Activated T-cell treated with anti-CD3 and anti-CD28 coated beads, Interleukin-2, amount 50 U/mL, for 72 hours (primary cell): ENCODE results near the gene DHX30. TPM values are rescaled to one million over a fixed set of nuclear protein-coding genes. Genes with fewer than 3 reads are reported as not detected.
"Not testable (repeated sequence)": the region's sequence is repeated elsewhere in the genome, so short reads cannot be mapped to it uniquely, and the experiment has no call there.

Experiments used
- ATAC-seq, 2 donors: fragments of 150-1000 bp; cut with Tn5 transposase; replicated peaks in 1 of 2; 2 replicates each; pipeline ENCODE4 v1.10.0; 2021; ENCODE audit warnings: moderate library complexity in 2 of 2, mild to moderate bottlenecking in 1 of 2
- DNase-seq, 2 donors: peaks; one replicate each; pipeline ENCODE4 v3.0.0; 2021 to 2022; ENCODE audit warnings: mixed read lengths in 1 of 2
- H3K27ac Mint-ChIP-seq: one replicate; pipeline ENCODE4 v1.8.0; 2022; ENCODE audit warnings: mild to moderate bottlenecking, moderate library complexity, mixed read lengths
- H3K27me3 Mint-ChIP-seq: one replicate; pipeline ENCODE4 v1.8.0; 2022; ENCODE audit warnings: low read depth, mixed read lengths
- H3K36me3 Mint-ChIP-seq, 2 donors: one replicate each; pipeline ENCODE4 v1.8.0; 2022; ENCODE audit warnings: mixed read lengths in 2 of 2, mild to moderate bottlenecking in 1 of 2; ENCODE audit not compliant: insufficient read depth in 2 of 2
- H3K4me1 Mint-ChIP-seq: one replicate; pipeline ENCODE4 v1.8.0; 2022; ENCODE audit warnings: low read depth, mixed read lengths
- H3K4me3 Mint-ChIP-seq, 2 donors: one replicate each; pipeline ENCODE4 v1.8.0; 2022; ENCODE audit warnings: mild to moderate bottlenecking in 2 of 2, mixed read lengths in 2 of 2, moderate library complexity in 2 of 2
- H3K9me3 Mint-ChIP-seq, 2 donors: one replicate each; pipeline ENCODE4 v1.8.0; 2022; ENCODE audit warnings: mixed read lengths in 2 of 2
- total RNA-seq, 2 donors: library from RNA; stranded (reverse); gene quantifications; one replicate each; pipeline ENCODE4 v1.2.3, GENCODE V29; 2022

Gene DHX30
- total RNA-seq, 2 donors from 2014 or later: 71.1 to 82.8 TPM

GRCh38 chr3:47829482-47829881 lies 26.5 kb downstream of the DHX30 start:
- peak overlapping the region; percentile 27 for H3K27ac Mint-ChIP-seq

GRCh38 chr3:47836986-47837385 lies 34.0 kb downstream of the DHX30 start:
- Mint-ChIP-seq H3K27me3 (no peaks in the 10 kb centered on the region), H3K36me3 (peaks cover 12 to 25% of the 10 kb centered on the region in 2 donors), H3K4me3 (no peak overlapping the region), H3K27ac (no peak overlapping the region), H3K4me1 (peaks cover 8% of the 10 kb centered on the region), H3K9me3 (no peaks in the 10 kb centered on the region)
- no peak for ATAC-seq
- DNase-seq: no peak

More at GRCh38 chr3:47829482-47829881, 26.5 kb downstream of the DHX30 start:
- peaks cover 43% of the 10 kb centered on the region for H3K4me1 Mint-ChIP-seq
- H3K4me3 Mint-ChIP-seq: peak overlapping the region in 1 of 2 donors; percentile 12
- H3K9me3 Mint-ChIP-seq, DNase-seq, ATAC-seq, H3K27me3 Mint-ChIP-seq: not testable (repeated sequence)
- peaks cover 12 to 39% of the 10 kb centered on the region in 2 donors for H3K36me3 Mint-ChIP-seq

GRCh38 chr3:47838503-47838902 lies 35.6 kb downstream of the DHX30 start:
- H3K27ac Mint-ChIP-seq: no peak overlapping the region
- DNase-seq (no peak), ATAC-seq (no peak)
- no peak overlapping the region for H3K4me3 Mint-ChIP-seq
- peaks cover 9 to 22% of the 10 kb centered on the region in 2 donors for H3K36me3 Mint-ChIP-seq
- H3K9me3 Mint-ChIP-seq: no peaks in the 10 kb centered on the region
- peaks cover 8% of the 10 kb centered on the region for H3K4me1 Mint-ChIP-seq
- no peaks in the 10 kb centered on the region for H3K27me3 Mint-ChIP-seq

- Mint-ChIP-seq H3K4me1 (no peaks in the 10 kb centered on the region), H3K27ac (no peak overlapping the region), H3K27me3 (no peaks in the 10 kb centered on the region), H3K4me3 (no peak overlapping the region), H3K9me3 (no peaks in the 10 kb centered on the region), H3K36me3 (peaks cover 4 to 15% of the 10 kb centered on the region in 2 donors)
- no peak for ATAC-seq
- no peak for DNase-seq
Measured at GRCh38 chr3:47841786-47842349, 38.9 kb downstream of the DHX30 start.

- no peaks in the 10 kb centered on the region for H3K4me1 Mint-ChIP-seq
- no peaks in the 10 kb centered on the region for H3K9me3 Mint-ChIP-seq
- DNase-seq (no peak), ATAC-seq (no peak)
- no peak overlapping the region for H3K27ac Mint-ChIP-seq
- H3K4me3 Mint-ChIP-seq: no peak overlapping the region
- H3K27me3 Mint-ChIP-seq: no peaks in the 10 kb centered on the region
- peaks cover 0 to 10% of the 10 kb centered on the region in 2 donors for H3K36me3 Mint-ChIP-seq
Measured at GRCh38 chr3:47846186-47846879, 43.4 kb downstream of the DHX30 start.

- Mint-ChIP-seq H3K9me3 (no peaks in the 10 kb centered on the region), H3K36me3 (peaks cover 0 to 10% of the 10 kb centered on the region in 2 donors), H3K4me1 (no peaks in the 10 kb centered on the region), H3K27ac (no peak overlapping the region), H3K27me3 (no peaks in the 10 kb centered on the region), H3K4me3 (no peak overlapping the region)
- ATAC-seq (no peak), DNase-seq (no peak)
Measured at GRCh38 chr3:47846880-47847248, 43.9 kb downstream of the DHX30 start.

GRCh38 chr3:47847260-47847659 lies 44.3 kb downstream of the DHX30 start:
- H3K4me1 Mint-ChIP-seq: no peaks in the 10 kb centered on the region
- no peak for DNase-seq
- no peaks in the 10 kb centered on the region for H3K9me3 Mint-ChIP-seq
- H3K27me3 Mint-ChIP-seq: no peaks in the 10 kb centered on the region
- H3K36me3 Mint-ChIP-seq: peaks cover 0 to 10% of the 10 kb centered on the region in 2 donors
- H3K4me3 Mint-ChIP-seq: no peak overlapping the region
- no peak overlapping the region for H3K27ac Mint-ChIP-seq
- ATAC-seq: no peak

GRCh38 chr3:47847801-47848518 lies 45.0 kb downstream of the DHX30 start:
- peaks cover 0 to 8% of the 10 kb centered on the region in 2 donors for H3K36me3 Mint-ChIP-seq
- DNase-seq (no peak), ATAC-seq (no peak)
- no peaks in the 10 kb centered on the region for H3K4me1 Mint-ChIP-seq
- H3K27me3 Mint-ChIP-seq: no peaks in the 10 kb centered on the region
- no peaks in the 10 kb centered on the region for H3K9me3 Mint-ChIP-seq
- H3K4me3 Mint-ChIP-seq: no peak overlapping the region
- no peak overlapping the region for H3K27ac Mint-ChIP-seq

GRCh38 chr3:47848599-47849117 lies 45.7 kb downstream of the DHX30 start:
- no peak overlapping the region for H3K4me3 Mint-ChIP-seq
- peaks cover 0 to 6% of the 10 kb centered on the region in 2 donors for H3K36me3 Mint-ChIP-seq
- ATAC-seq (no peak), DNase-seq (no peak)
- no peaks in the 10 kb centered on the region for H3K4me1 Mint-ChIP-seq
- no peak overlapping the region for H3K27ac Mint-ChIP-seq
- no peaks in the 10 kb centered on the region for H3K9me3 Mint-ChIP-seq
- H3K27me3 Mint-ChIP-seq: no peaks in the 10 kb centered on the region

- ATAC-seq: no peak
- Mint-ChIP-seq H3K9me3 (no peaks in the 10 kb centered on the region), H3K4me3 (no peak overlapping the region), H3K4me1 (no peaks in the 10 kb centered on the region), H3K36me3 (peaks cover 0 to 2% of the 10 kb centered on the region in 2 donors), H3K27ac (no peak overlapping the region), H3K27me3 (no peaks in the 10 kb centered on the region)
- DNase-seq: no peak
Measured at GRCh38 chr3:47849186-47849698, 46.3 kb downstream of the DHX30 start.

- Mint-ChIP-seq H3K27me3 (no peaks in the 10 kb centered on the region), H3K4me1 (no peaks in the 10 kb centered on the region), H3K4me3 (no peak overlapping the region), H3K27ac (peak overlapping the region; percentile 13), H3K9me3 (no peaks in the 10 kb centered on the region), H3K36me3 (peaks cover 0 to 2% of the 10 kb centered on the region in 2 donors)
- DNase-seq (no peak), ATAC-seq (no peak)
Measured at GRCh38 chr3:47849699-47850563, 47.0 kb downstream of the DHX30 start.

GRCh38 chr3:47850564-47851410 lies 47.8 kb downstream of the DHX30 start:
- DNase-seq: no peak
- H3K9me3 Mint-ChIP-seq: no peaks in the 10 kb centered on the region
- no peaks in the 10 kb centered on the region for H3K4me1 Mint-ChIP-seq
- no peak for ATAC-seq
- peaks cover 0 to 1% of the 10 kb centered on the region in 2 donors for H3K36me3 Mint-ChIP-seq
- H3K27ac Mint-ChIP-seq: no peak overlapping the region
- H3K4me3 Mint-ChIP-seq: no peak overlapping the region
- H3K27me3 Mint-ChIP-seq: no peaks in the 10 kb centered on the region
